BJ (cell line): ENCODE measurements around the gene CLMP. TPM values are rescaled to one million over a fixed set of nuclear protein-coding genes. Genes with fewer than 3 reads are reported as not detected.
"Not testable (repeated sequence)": the region's sequence is repeated elsewhere in the genome, so short reads cannot be mapped to it uniquely, and the experiment has no call there.

Source experiments
- CTCF ChIA-PET: fragments of 350-600 bp; formaldehyde crosslinking; extraction: SDS; loops from one replicate; lab custom pipeline; 2021; ENCODE audit warnings: antibody characterized with exemption, inconsistent platforms; lab: Yijun Ruan, JAX
- POLR2A ChIA-PET: fragments of 300-600 bp; sonication (Branson Sonifier 250); formaldehyde crosslinking; extraction: SDS; loops from one replicate; lab custom pipeline; 2021; ENCODE audit warnings: antibody characterized with exemption; lab: Charles Lee
- DNase-seq: peaks from one replicate; pipeline ENCODE4 v3.0.0-alpha.2; 2011; ENCODE audit warnings: low read depth
- H3K27me3 ChIP-seq: 2 replicates; pipeline ENCODE4 v1.6.0; 2011; ENCODE audit warnings: low read length; ENCODE audit not compliant: control insufficient read depth, insufficient read depth
- H3K36me3 ChIP-seq: 2 replicates; pipeline ENCODE4 v1.5.1; 2011; ENCODE audit warnings: low read length; ENCODE audit not compliant: control insufficient read depth, insufficient read depth
- H3K4me3 ChIP-seq: 2 replicates; pipeline ENCODE4 v1.5.1; 2011; ENCODE audit warnings: low read depth, mild to moderate bottlenecking, control low read depth, low read length
- CTCF ChIP-seq: IDR thresholded peaks from 2 replicates; pipeline ENCODE4 v1.5.1; 2011; ENCODE audit warnings: low read depth, mild to moderate bottlenecking, control low read depth, inconsistent platforms, low read length, moderate library complexity; ENCODE audit not compliant: insufficient read depth
- polyA plus RNA-seq: library from polyadenylated mRNA; depleted of rRNA; stranded (reverse); fragments of >200 nt; gene quantifications from 2 replicates; pipeline ENCODE4 v1.2.3, GENCODE V29; 2011

The CLMP gene
- polyA plus RNA-seq, 1 experiment, result 219 TPM

GRCh38 chr11:123093739-123094138, 101.3 kb downstream of the CLMP start:
- H3K4me3 ChIP-seq, result no peak overlapping the region
- H3K27me3 ChIP-seq, result no peaks in the 10 kb centered on the region
- H3K36me3 ChIP-seq, result peaks cover 13% of the 10 kb centered on the region
- TF ChIP-seq CTCF, result no peak
- no peak for DNase-seq
- ChIA-PET POLR2A (no interaction called here), CTCF (interaction anchor here (1.2 to 1.5 kb wide), 2 partner anchors 9 to 170 kb away, joined by 3 to 5 read pairs; no protein-coding TSS in a partner anchor)

- H3K4me3 ChIP-seq, result no peak overlapping the region
- ChIA-PET POLR2A (no interaction called here), CTCF (interaction anchor here (1.0 to 1.2 kb wide), 2 partner anchors 8 to 12 kb away, joined by 3 to 4 read pairs; no protein-coding TSS in a partner anchor)
- H3K27me3 ChIP-seq, result no peaks in the 10 kb centered on the region
- DNase-seq, result no peak
- no peak for TF ChIP-seq CTCF
- H3K36me3 ChIP-seq, result peaks cover 8% of the 10 kb centered on the region
These were observed 103.5 kb downstream of the CLMP start for GRCh38 chr11:123091506-123091905.

GRCh38 chr11:123090168-123090567, 104.9 kb downstream of the CLMP start:
- DNase-seq, H3K27me3 ChIP-seq, H3K4me3 ChIP-seq, CTCF ChIA-PET, H3K36me3 ChIP-seq: not testable (repeated sequence)
- POLR2A ChIA-PET, result interaction anchor here (0.6 kb wide), 1 partner anchor 28 kb away, joined by 4 read pairs; the partner anchor contains the start of gene HSPA8

- DNase-seq, H3K4me3 ChIP-seq, H3K27me3 ChIP-seq, POLR2A ChIA-PET, H3K36me3 ChIP-seq: not testable (repeated sequence)
- CTCF ChIA-PET, result interaction anchor here (0.6 to 1.5 kb wide), 3 partner anchors 14 to 158 kb away, joined by 3 to 4 read pairs (median 3); no protein-coding TSS in a partner anchor
These were observed 106.2 kb downstream of the CLMP start for GRCh38 chr11:123088896-123089295.

- H3K36me3 ChIP-seq, POLR2A ChIA-PET, H3K27me3 ChIP-seq, H3K4me3 ChIP-seq, DNase-seq: not testable (repeated sequence)
- CTCF ChIA-PET, result interaction anchor here (1.5 kb wide), 1 partner anchor 15 kb away, joined by 4 read pairs; no protein-coding TSS in a partner anchor
These were observed 107.4 kb downstream of the CLMP start for GRCh38 chr11:123087657-123088056.

GRCh38 chr11:123086305-123086704, 108.7 kb downstream of the CLMP start:
- peaks cover 8% of the 10 kb centered on the region for H3K36me3 ChIP-seq
- TF ChIP-seq CTCF, result no peak
- ChIA-PET CTCF (interaction anchor here (1.3 kb wide), 1 partner anchor 161 kb away, joined by 7 read pairs; no protein-coding TSS in a partner anchor), POLR2A (no interaction called here)
- no peak overlapping the region for H3K4me3 ChIP-seq
- no peaks in the 10 kb centered on the region for H3K27me3 ChIP-seq
- no peak for DNase-seq

- TF ChIP-seq CTCF, result no peak
- Histone ChIP-seq H3K4me3 (no peak overlapping the region), H3K36me3 (peaks cover 8% of the 10 kb centered on the region), H3K27me3 (no peaks in the 10 kb centered on the region)
- no peak for DNase-seq
- ChIA-PET POLR2A (no interaction called here), CTCF (interaction anchor here (1.2 to 1.3 kb wide), 2 partner anchors 30 to 162 kb away, joined by 3 to 7 read pairs; no protein-coding TSS in a partner anchor)
These were observed 109.6 kb downstream of the CLMP start for GRCh38 chr11:123085497-123085896.
